ENCODE data around the gene ALDH1B1. TPM values are rescaled to one million over a fixed set of nuclear protein-coding genes. Genes with fewer than 3 reads are reported as not detected.

Gene ALDH1B1
- total RNA-seq (1 to 10 TPM; 2.0 to 8.2 (median 5.2) TPM), total RNA-seq (2.8 to 52.6 (median 6.1) reads per million in 29 experiments)
- total RNA-seq (2013) = 5.4 TPM

- Mint-ChIP-seq H3K4me1 (peaks cover 19 to 26% (median 23%) of the 10 kb centered on the region in 3 donors), H3K9me3 (no peaks in the 10 kb centered on the region), H3K36me3 (peaks cover 20% of the 10 kb centered on the region), H3K4me3 (peak within 1 kb of the TSS; percentile 84 to 97 (median 93)), H3K27ac (peak within 1 kb of the TSS; percentile 68 to 82), H3K27me3 (peaks cover 0 to 6% of the 10 kb centered on the region in 2 donors)
- peaks cover 0 to 12% of the 10 kb centered on the region in 2 donors for H3K36me3 ChIP-seq (ENCODE audit: control insufficient read depth in 2 of 2, extremely low read depth in 1 of 2, insufficient read depth in 1 of 2, low read length in 1 of 2)
- peak; percentile 5 to 72 (median 40) for DNase-seq
- peak within 1 kb of the TSS; percentile 76 to 77 for H3K4me3 ChIP-seq (ENCODE audit: control insufficient read depth in 1 of 2, extremely low read depth in 1 of 2, low read length in 1 of 2)
- peaks cover 0 to 13% of the 10 kb centered on the region in 2 experiments for H3K4me1 ChIP-seq (ENCODE audit: control insufficient read depth in 1 of 2, extremely low read depth in 1 of 2, insufficient read depth in 2 of 2, low read length in 2 of 2)
- H3K27me3 ChIP-seq (replicated peaks in 1 of 2; ENCODE audit: control insufficient read depth in 2 of 2, extremely low read depth in 1 of 2, insufficient read depth in 2 of 2, low read length in 1 of 2) = peaks cover 0 to 11% of the 10 kb centered on the region in 2 experiments
- ChIA-PET CTCF (no interaction called here), POLR2A (no interaction called here)
- H3K9me3 ChIP-seq = no peaks in the 10 kb centered on the region
- WGBS (ENCODE audit: insufficient coverage) = 3% methylated on average over 55 of the region's 58 CpGs
- H3K27ac ChIP-seq (ENCODE audit: low read length) = peak within 1 kb of the TSS; percentile 12
- peak; percentile 93 to 99 (median 97) for ATAC-seq (replicated peaks in 1 of 4)
Observed at GRCh38 chr9:38392235-38393127, at the start of gene ALDH1B1. ALDH1B1 (plus strand) TSS chr9:38392702; CDS start chr9:38395749, 3,047 bp downstream.

DNA sequence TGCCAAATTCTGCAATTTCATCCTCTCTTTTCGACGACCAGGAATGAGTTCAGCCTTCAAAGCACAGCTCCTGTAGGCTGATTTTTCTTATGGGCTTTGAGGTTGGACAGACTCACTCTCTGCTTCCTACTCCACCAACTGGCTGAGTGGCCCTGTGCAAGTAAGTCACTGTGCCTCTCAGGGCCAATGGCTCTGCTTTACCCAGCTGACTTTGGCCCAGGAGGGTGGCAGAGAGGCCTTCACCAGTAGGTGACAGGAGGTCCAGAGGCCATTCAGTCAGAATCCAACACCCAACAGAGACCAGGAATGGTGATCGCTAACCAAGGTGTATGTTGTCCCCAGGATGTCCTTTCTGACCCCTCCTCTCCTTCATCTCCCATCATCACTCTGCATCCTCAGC, 49.5 kb upstream of the ALDH1B1 start:
- 100% methylated on average over 1 of the region's 3 CpGs for WGBS (ENCODE audit: insufficient coverage)
- no peaks in the 10 kb centered on the region for H3K4me1 Mint-ChIP-seq
- CTCF ChIA-PET = no interaction called here

DNA sequence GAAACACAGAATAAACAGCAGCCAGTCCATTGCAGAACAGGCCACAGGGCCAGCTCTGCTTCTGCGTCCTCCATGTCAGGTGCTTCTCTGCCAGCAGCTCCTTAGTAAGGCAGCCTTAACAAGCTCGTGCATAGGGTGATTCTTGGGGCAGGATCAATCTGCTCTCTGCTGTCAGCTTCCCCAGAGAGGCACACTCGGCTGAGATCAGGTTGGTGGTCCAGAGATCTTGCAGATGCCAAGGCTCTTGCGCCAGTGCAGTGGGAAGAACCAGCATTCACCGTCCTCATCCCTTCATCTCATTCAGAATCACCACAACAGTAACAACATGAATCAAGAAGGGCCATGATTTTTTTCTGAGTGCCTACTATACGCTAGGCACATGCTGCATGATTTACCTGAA, 49.0 kb upstream of the ALDH1B1 start:
- 77% methylated on average over 4 of the region's 6 CpGs for WGBS (ENCODE audit: insufficient coverage)
- CTCF ChIA-PET = no interaction called here
- no peaks in the 10 kb centered on the region for H3K4me1 ChIP-seq (ENCODE audit: control insufficient read depth in 1 of 2, extremely low read depth in 1 of 2, insufficient read depth in 2 of 2, low read length in 2 of 2)
- Mint-ChIP-seq H3K4me3 (no peak overlapping the region), H3K4me1 (no peaks in the 10 kb centered on the region), H3K9me3 (no peaks in the 10 kb centered on the region), H3K36me3 (no peaks in the 10 kb centered on the region), H3K27me3 (peaks cover 14 to 17% of the 10 kb centered on the region in 2 donors), H3K27ac (no peak overlapping the region)
- peaks cover 0 to 22% of the 10 kb centered on the region in 2 experiments for H3K27me3 ChIP-seq (replicated peaks in 1 of 2; ENCODE audit: control insufficient read depth in 2 of 2, extremely low read depth in 1 of 2, insufficient read depth in 2 of 2, low read length in 1 of 2)
- H3K9me3 ChIP-seq = no peaks in the 10 kb centered on the region
- POLR2A ChIA-PET = no interaction called here
- ATAC-seq (replicated peaks in 1 of 4) (peak in 1 of 4 experiments; percentile 13), DNase-seq (no peak)
- H3K36me3 ChIP-seq (ENCODE audit: control insufficient read depth in 2 of 2, extremely low read depth in 1 of 2, insufficient read depth in 1 of 2, low read length in 1 of 2) = no peaks in the 10 kb centered on the region
- no peak overlapping the region for H3K27ac ChIP-seq (ENCODE audit: low read length)
- H3K4me3 ChIP-seq (ENCODE audit: control insufficient read depth in 1 of 2, extremely low read depth in 1 of 2, low read length in 1 of 2) = no peak overlapping the region

More for the DNA sequence above, 49.5 kb upstream of the ALDH1B1 start:
- H3K9me3 Mint-ChIP-seq = no peaks in the 10 kb centered on the region
- H3K4me3 Mint-ChIP-seq = no peak overlapping the region
- ATAC-seq (replicated peaks in 1 of 4) (no peak), DNase-seq (no peak)
- no peaks in the 10 kb centered on the region for H3K9me3 ChIP-seq
- no peaks in the 10 kb centered on the region for H3K36me3 ChIP-seq (ENCODE audit: control insufficient read depth in 2 of 2, extremely low read depth in 1 of 2, insufficient read depth in 1 of 2, low read length in 1 of 2)
- no peak overlapping the region for H3K27ac ChIP-seq (ENCODE audit: low read length)
- no peaks in the 10 kb centered on the region for H3K4me1 ChIP-seq (ENCODE audit: control insufficient read depth in 1 of 2, extremely low read depth in 1 of 2, insufficient read depth in 2 of 2, low read length in 2 of 2)
- H3K4me3 ChIP-seq (ENCODE audit: control insufficient read depth in 1 of 2, extremely low read depth in 1 of 2, low read length in 1 of 2) = no peak overlapping the region
- no peak overlapping the region for H3K27ac Mint-ChIP-seq
- POLR2A ChIA-PET = no interaction called here
- H3K27me3 Mint-ChIP-seq = peaks cover 11 to 16% of the 10 kb centered on the region in 2 donors
- H3K36me3 Mint-ChIP-seq = no peaks in the 10 kb centered on the region
- H3K27me3 ChIP-seq (replicated peaks in 1 of 2; ENCODE audit: control insufficient read depth in 2 of 2, extremely low read depth in 1 of 2, insufficient read depth in 2 of 2, low read length in 1 of 2) = peaks cover 0 to 22% of the 10 kb centered on the region in 2 experiments

DNA sequence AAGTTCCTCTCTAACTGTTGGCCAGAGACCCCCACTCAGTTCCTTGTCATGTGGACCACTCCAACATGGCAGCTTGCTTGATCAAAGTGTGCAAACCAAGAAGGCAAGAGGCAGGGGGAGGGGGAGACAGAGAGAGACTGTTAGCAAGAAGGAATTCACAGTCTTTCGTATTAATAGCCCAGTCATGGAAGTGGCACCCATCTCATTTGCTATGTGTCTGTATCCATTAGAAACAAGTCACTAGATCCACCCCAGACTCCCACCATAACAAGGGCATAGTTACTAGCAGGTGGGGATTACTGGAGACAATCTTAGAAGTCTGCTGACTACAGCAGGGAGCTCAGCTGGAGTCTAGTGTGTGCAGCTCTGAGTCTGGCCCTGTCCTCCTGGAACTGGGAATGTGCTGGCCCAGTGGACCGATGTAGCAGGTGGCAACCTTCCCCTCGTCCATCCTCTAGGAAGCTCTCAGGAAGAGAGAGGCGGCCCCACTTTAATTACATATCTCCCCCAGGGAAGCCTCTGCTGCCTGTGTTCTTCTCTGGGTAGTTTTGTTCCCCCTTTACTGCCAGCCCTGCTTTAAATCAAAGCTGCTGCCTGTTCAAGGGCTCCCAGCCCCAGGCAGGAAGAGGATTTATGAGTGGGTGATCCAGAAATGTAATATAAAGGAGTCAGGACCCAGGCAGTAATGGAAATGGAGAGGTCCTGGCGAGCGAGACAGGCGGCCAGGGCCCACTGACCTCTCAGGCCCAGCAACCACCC, 47.8 kb upstream of the ALDH1B1 start:
- Mint-ChIP-seq H3K9me3 (no peaks in the 10 kb centered on the region), H3K4me1 (no peaks in the 10 kb centered on the region), H3K27ac (no peak overlapping the region), H3K27me3 (peaks cover 10 to 25% of the 10 kb centered on the region in 2 donors), H3K36me3 (no peaks in the 10 kb centered on the region), H3K4me3 (no peak overlapping the region)
- H3K27ac ChIP-seq (ENCODE audit: low read length) = no peak overlapping the region
- no peak overlapping the region for H3K4me3 ChIP-seq (ENCODE audit: control insufficient read depth in 1 of 2, extremely low read depth in 1 of 2, low read length in 1 of 2)
- no peaks in the 10 kb centered on the region for H3K9me3 ChIP-seq
- POLR2A ChIA-PET = no interaction called here
- WGBS (ENCODE audit: insufficient coverage) = 100% methylated on average over 1 of the region's 7 CpGs
- no peaks in the 10 kb centered on the region for H3K4me1 ChIP-seq (ENCODE audit: control insufficient read depth in 1 of 2, extremely low read depth in 1 of 2, insufficient read depth in 2 of 2, low read length in 2 of 2)
- ATAC-seq (replicated peaks in 1 of 4) = no peak
- CTCF ChIA-PET = no interaction called here
- no peaks in the 10 kb centered on the region for H3K36me3 ChIP-seq (ENCODE audit: control insufficient read depth in 2 of 2, extremely low read depth in 1 of 2, insufficient read depth in 1 of 2, low read length in 1 of 2)
- DNase-seq = no peak
- peaks cover 0 to 16% of the 10 kb centered on the region in 2 experiments for H3K27me3 ChIP-seq (replicated peaks in 1 of 2; ENCODE audit: control insufficient read depth in 2 of 2, extremely low read depth in 1 of 2, insufficient read depth in 2 of 2, low read length in 1 of 2)

GRCh38 chr9:38345851-38346755, 46.4 kb upstream of the ALDH1B1 start:
- Histone ChIP-seq H3K36me3 (ENCODE audit: control insufficient read depth in 2 of 2, extremely low read depth in 1 of 2, insufficient read depth in 1 of 2, low read length in 1 of 2) (no peaks in the 10 kb centered on the region), H3K4me1 (ENCODE audit: control insufficient read depth in 1 of 2, extremely low read depth in 1 of 2, insufficient read depth in 2 of 2, low read length in 2 of 2) (no peaks in the 10 kb centered on the region), H3K4me3 (ENCODE audit: control insufficient read depth in 1 of 2, extremely low read depth in 1 of 2, low read length in 1 of 2) (no peak overlapping the region), H3K9me3 (no peaks in the 10 kb centered on the region), H3K27me3 (replicated peaks in 1 of 2; ENCODE audit: control insufficient read depth in 2 of 2, extremely low read depth in 1 of 2, insufficient read depth in 2 of 2, low read length in 1 of 2) (peaks cover 0 to 16% of the 10 kb centered on the region in 2 experiments), H3K27ac (ENCODE audit: low read length) (no peak overlapping the region)
- Mint-ChIP-seq H3K27me3 (peaks cover 13 to 29% of the 10 kb centered on the region in 2 donors), H3K4me3 (no peak overlapping the region), H3K27ac (no peak overlapping the region), H3K4me1 (no peaks in the 10 kb centered on the region), H3K36me3 (no peaks in the 10 kb centered on the region), H3K9me3 (no peaks in the 10 kb centered on the region)
- no peak for ATAC-seq (replicated peaks in 1 of 4)
- POLR2A ChIA-PET = no interaction called here
- no peak for DNase-seq
- CTCF ChIA-PET = no interaction called here
- WGBS (ENCODE audit: insufficient coverage) = 78% methylated on average over 10 of the region's 10 CpGs

DNA sequence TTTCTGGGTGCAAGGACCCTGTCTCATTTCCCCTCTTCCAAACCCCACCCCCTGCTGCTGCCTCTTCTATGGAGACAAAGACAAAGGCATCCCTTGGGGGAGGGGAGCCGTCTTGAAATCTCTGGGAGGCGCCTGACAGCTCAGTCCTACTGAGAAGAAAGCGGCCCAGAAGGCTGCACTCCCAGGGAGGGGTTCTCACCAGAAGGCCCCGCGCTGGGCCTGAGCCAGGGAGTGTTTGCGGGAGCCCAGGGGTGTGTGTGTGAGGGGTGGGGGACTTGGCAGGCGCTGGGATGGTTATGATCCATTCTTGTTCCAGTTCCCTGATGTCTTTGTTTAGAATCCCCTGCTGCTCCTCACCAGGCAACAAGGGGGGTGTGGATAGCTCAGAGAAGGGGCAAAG, 45.7 kb upstream of the ALDH1B1 start:
- Mint-ChIP-seq H3K27me3 (peaks cover 13 to 32% of the 10 kb centered on the region in 2 donors), H3K4me1 (no peaks in the 10 kb centered on the region), H3K4me3 (no peak overlapping the region), H3K9me3 (no peaks in the 10 kb centered on the region), H3K36me3 (no peaks in the 10 kb centered on the region), H3K27ac (no peak overlapping the region)
- H3K4me3 ChIP-seq (ENCODE audit: control insufficient read depth in 1 of 2, extremely low read depth in 1 of 2, low read length in 1 of 2) = no peak overlapping the region
- H3K27ac ChIP-seq (ENCODE audit: low read length) = no peak overlapping the region
- POLR2A ChIA-PET = no interaction called here
- H3K36me3 ChIP-seq (ENCODE audit: control insufficient read depth in 2 of 2, extremely low read depth in 1 of 2, insufficient read depth in 1 of 2, low read length in 1 of 2) = no peaks in the 10 kb centered on the region
- CTCF ChIA-PET = no interaction called here
- no peak for ATAC-seq (replicated peaks in 1 of 4)
- H3K9me3 ChIP-seq = no peaks in the 10 kb centered on the region
- DNase-seq = no peak
- WGBS (ENCODE audit: insufficient coverage) = 84% methylated on average over 5 of the region's 7 CpGs
- H3K27me3 ChIP-seq (replicated peaks in 1 of 2; ENCODE audit: control insufficient read depth in 2 of 2, extremely low read depth in 1 of 2, insufficient read depth in 2 of 2, low read length in 1 of 2) = peaks cover 0 to 19% of the 10 kb centered on the region in 2 experiments
- no peaks in the 10 kb centered on the region for H3K4me1 ChIP-seq (ENCODE audit: control insufficient read depth in 1 of 2, extremely low read depth in 1 of 2, insufficient read depth in 2 of 2, low read length in 2 of 2)
